Memory B cell (primary cell): ENCODE measurements around the gene PRELID3B.

Source experiments
- ATAC-seq: fragments of 150-1000 bp; cut with Tn5 transposase; 2 replicates; pipeline ENCODE4 v1.10.0; 2021; ENCODE audit warnings: low read depth, mild to moderate bottlenecking, moderate library complexity
- DNase-seq, 2 donors: peaks; one replicate each; pipeline ENCODE4 v3.0.0; 2022; ENCODE audit warnings: low spot score in 2 of 2
- H3K27ac Mint-ChIP-seq: one replicate; pipeline ENCODE4 v1.8.0; 2022; ENCODE audit warnings: mild to moderate bottlenecking, moderate library complexity, mixed read lengths
- H3K27me3 Mint-ChIP-seq: one replicate; pipeline ENCODE4 v1.8.0; 2022; ENCODE audit warnings: mixed read lengths
- H3K36me3 Mint-ChIP-seq: one replicate; pipeline ENCODE4 v1.8.0; 2022; ENCODE audit warnings: mild to moderate bottlenecking, mixed read lengths
- H3K4me1 Mint-ChIP-seq: one replicate; pipeline ENCODE4 v1.8.0; 2022; ENCODE audit warnings: mixed read lengths
- H3K4me3 Mint-ChIP-seq: one replicate; pipeline ENCODE4 v1.8.0; 2022; ENCODE audit warnings: mild to moderate bottlenecking, moderate library complexity, mixed read lengths
- H3K9me3 Mint-ChIP-seq: one replicate; pipeline ENCODE4 v1.8.0; 2022; ENCODE audit warnings: mixed read lengths

Gene PRELID3B

DNA sequence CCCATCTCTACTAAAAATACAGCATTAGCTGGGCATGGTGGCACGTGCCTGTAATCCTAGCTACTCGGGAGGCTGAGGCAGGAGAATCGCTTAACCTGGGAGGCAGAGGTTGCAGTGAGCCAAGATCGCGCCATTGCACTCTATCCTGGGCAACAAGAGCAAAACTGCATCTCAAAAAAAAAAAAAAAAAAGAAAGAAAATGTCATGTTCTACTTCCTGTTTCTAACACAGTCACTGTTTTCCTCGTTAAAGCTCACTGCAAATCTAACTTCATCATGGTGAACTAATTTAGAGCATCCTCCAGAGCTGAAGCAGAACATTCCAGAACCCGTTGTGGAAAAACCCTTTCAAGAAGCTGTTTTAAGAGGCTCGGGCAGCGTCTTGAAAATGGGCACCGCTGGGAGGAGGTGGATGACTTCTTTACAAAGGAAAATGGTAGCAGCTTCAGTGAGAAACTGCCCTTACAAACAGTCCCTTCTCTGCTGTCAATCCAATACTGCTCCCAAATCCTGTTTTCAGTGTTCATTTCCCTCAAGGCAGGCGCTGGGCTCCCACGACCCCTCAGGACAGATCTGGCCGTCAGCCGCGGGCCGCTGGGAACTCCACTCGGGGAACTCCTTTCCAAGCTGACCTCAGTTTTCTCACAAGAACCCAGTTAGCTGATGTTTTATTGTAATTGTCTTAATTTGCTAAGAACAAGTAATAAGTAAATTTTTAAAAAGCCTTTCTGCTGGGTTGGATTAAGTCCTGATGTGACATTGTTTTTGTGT, 48.0 kb downstream of the PRELID3B start:
- peak; percentile 58 for ATAC-seq
- no peak for DNase-seq
- Mint-ChIP-seq H3K27me3 (no peaks in the 10 kb centered on the region), H3K36me3 (peaks cover 31% of the 10 kb centered on the region), H3K27ac (peak overlapping the region; percentile 11), H3K4me1 (peaks cover 17% of the 10 kb centered on the region), H3K4me3 (no peak overlapping the region), H3K9me3 (no peaks in the 10 kb centered on the region)

- peaks cover 17% of the 10 kb centered on the region for H3K4me1 Mint-ChIP-seq
- no peak for ATAC-seq
- no peak for DNase-seq
- H3K9me3 Mint-ChIP-seq: no peaks in the 10 kb centered on the region
- peak overlapping the region; percentile 45 for H3K27ac Mint-ChIP-seq
- H3K27me3 Mint-ChIP-seq: no peaks in the 10 kb centered on the region
- H3K36me3 Mint-ChIP-seq: peaks cover 35% of the 10 kb centered on the region
- no peak overlapping the region for H3K4me3 Mint-ChIP-seq
Observed at GRCh38 chr20:58993332-58994248, 49.0 kb downstream of the PRELID3B start.

GRCh38 chr20:58992911-58993310, 49.7 kb downstream of the PRELID3B start:
- H3K4me1 Mint-ChIP-seq: peaks cover 19% of the 10 kb centered on the region
- no peak overlapping the region for H3K27ac Mint-ChIP-seq
- ATAC-seq (no peak), DNase-seq (no peak)
- no peaks in the 10 kb centered on the region for H3K27me3 Mint-ChIP-seq
- H3K4me3 Mint-ChIP-seq: no peak overlapping the region
- H3K36me3 Mint-ChIP-seq: peaks cover 37% of the 10 kb centered on the region
- no peaks in the 10 kb centered on the region for H3K9me3 Mint-ChIP-seq

DNA sequence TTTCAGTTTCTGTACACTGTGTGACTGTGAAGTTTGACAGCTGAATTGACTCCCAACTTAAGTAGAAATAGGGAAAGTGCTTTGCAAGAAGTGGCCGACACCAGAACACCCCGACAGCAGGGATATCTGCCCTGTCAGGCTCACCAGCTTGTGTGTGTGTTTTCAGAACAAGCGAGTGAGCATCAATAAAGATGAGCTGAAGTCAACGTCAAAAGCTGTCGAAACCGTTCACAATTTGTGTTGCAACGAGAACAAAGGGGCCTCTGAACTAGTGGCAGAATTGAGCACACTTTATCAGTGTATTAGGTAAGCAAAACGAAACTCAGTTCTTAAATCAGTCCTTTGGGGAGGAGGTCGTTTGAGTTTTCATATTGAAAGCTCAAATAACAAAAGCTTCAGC, 50.9 kb downstream of the PRELID3B start:
- no peak for DNase-seq
- Mint-ChIP-seq H3K36me3 (peaks cover 38% of the 10 kb centered on the region), H3K9me3 (no peaks in the 10 kb centered on the region), H3K4me1 (peaks cover 19% of the 10 kb centered on the region), H3K4me3 (no peak overlapping the region), H3K27me3 (no peaks in the 10 kb centered on the region), H3K27ac (peak overlapping the region; percentile 85)
- ATAC-seq: no peak

DNA sequence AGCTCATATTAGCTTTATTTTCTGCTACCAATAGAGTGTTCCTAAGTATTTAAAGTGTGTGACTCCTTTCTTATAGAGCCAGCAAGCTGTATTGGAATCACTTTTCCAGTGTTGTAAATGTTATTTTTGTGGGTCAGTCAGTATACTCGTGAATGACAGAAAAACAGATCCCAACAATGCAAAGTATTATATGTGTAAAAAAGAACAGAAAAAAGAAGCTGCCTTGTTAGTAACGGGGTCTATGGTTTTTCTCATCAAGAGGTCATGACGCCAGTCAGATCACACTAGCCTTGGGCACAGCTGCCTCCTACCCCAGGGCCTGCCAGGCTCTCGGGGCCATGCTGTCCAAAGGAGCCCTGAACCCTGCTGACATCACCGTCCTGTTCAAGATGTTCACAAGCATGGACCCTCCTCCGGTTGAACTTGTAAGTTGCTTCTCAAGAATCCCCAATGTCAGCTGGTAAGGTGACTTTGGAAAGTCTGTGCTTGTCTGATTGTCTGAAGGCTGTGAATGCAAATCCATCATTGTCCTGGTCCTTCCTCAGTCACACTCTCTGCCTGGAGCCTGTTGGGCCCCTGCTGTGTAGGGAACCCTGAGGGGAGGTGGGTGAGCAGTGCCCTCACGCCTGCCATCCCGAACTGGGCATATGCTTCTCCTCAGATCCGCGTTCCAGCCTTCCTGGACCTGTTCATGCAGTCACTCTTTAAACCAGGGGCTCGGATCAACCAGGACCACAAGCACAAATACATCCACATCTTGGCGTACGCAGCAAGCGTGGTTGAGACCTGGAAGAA, 51.7 kb downstream of the PRELID3B start:
- Mint-ChIP-seq H3K9me3 (no peaks in the 10 kb centered on the region), H3K4me3 (no peak overlapping the region), H3K36me3 (peaks cover 37% of the 10 kb centered on the region), H3K4me1 (peaks cover 21% of the 10 kb centered on the region), H3K27ac (no peak overlapping the region), H3K27me3 (no peaks in the 10 kb centered on the region)
- DNase-seq (no peak), ATAC-seq (no peak)

- H3K4me3 Mint-ChIP-seq: no peak overlapping the region
- no peaks in the 10 kb centered on the region for H3K9me3 Mint-ChIP-seq
- no peaks in the 10 kb centered on the region for H3K27me3 Mint-ChIP-seq
- ATAC-seq (no peak), DNase-seq (no peak)
- H3K27ac Mint-ChIP-seq: no peak overlapping the region
- peaks cover 24% of the 10 kb centered on the region for H3K4me1 Mint-ChIP-seq
- H3K36me3 Mint-ChIP-seq: peaks cover 31% of the 10 kb centered on the region
Observed at GRCh38 chr20:58989196-58989595, 53.4 kb downstream of the PRELID3B start.

GRCh38 chr20:58988565-58988882, 54.1 kb downstream of the PRELID3B start:
- Mint-ChIP-seq H3K36me3 (peaks cover 31% of the 10 kb centered on the region), H3K4me1 (peaks cover 28% of the 10 kb centered on the region), H3K27ac (no peak overlapping the region), H3K27me3 (no peaks in the 10 kb centered on the region), H3K4me3 (no peak overlapping the region), H3K9me3 (no peaks in the 10 kb centered on the region)
- no peak for DNase-seq
- no peak for ATAC-seq

DNA sequence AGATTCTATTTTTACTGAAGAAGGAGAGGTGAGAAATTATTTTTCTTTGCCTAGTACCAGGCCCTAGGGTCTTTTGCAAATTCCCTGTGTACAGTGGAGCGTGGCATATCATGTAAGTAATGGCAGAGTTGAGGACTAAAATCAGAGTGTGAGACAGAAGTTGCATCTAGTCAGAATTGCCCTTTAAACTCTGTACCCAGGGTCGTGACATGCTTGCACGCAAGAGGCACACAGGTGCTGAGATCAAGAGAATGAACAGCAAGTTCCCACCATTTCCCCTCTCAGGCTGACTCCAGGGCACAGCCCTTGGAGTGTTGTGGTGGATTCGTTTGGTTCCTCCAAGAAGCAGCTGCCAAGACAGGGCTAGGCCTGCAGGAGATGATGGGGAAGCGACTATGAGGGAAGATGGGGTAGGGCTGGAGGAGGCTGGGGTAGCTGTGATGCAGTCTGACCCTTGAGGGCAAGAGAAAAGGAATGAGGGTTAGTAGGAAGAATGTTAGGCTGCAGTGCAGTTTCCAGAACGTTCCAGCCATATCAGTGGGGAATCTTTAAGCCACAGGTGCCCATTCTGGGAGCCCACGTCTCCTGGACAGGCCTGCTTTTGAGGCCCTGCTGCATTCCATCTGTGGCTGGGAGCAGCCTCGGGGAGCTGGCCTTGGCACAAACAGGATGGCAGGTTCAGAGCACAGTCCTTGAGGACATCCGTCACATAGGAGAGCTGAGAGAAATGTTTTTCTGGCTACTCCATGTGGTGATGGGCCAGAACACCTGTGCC, 54.6 kb downstream of the PRELID3B start:
- Mint-ChIP-seq H3K4me3 (no peak overlapping the region), H3K4me1 (peaks cover 27% of the 10 kb centered on the region), H3K9me3 (no peaks in the 10 kb centered on the region), H3K27ac (peak overlapping the region; percentile 84), H3K36me3 (peaks cover 31% of the 10 kb centered on the region), H3K27me3 (no peaks in the 10 kb centered on the region)
- DNase-seq: no peak
- ATAC-seq: no peak

DNA sequence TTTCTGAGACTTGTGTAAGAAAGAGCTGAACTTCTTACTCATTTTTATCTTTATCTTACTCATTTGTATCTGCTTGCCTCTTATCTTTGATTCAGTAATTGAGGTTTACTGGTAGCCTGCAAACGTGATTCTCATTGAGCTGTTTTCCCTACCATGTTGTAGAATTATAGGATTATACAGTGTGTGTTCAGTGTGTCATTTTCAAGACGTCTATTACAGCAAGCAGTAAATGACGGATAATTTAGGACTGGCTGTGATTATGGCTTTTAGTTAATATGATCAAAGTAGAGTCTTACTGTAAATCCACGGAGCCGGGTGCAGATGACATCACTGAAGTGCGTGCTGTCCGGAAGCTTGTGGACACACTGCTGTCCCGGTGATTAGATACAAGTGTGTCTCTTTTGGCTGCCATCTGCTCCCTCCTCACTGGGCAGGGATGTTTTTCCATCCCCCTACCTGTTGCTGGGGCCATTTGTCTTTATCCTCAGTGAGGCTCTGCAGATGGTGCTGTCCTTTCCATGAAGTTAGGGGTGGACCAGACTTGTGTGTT, 55.5 kb downstream of the PRELID3B start:
- Mint-ChIP-seq H3K4me1 (peaks cover 35% of the 10 kb centered on the region), H3K36me3 (peaks cover 29% of the 10 kb centered on the region), H3K27me3 (no peaks in the 10 kb centered on the region), H3K4me3 (no peak overlapping the region), H3K27ac (peak overlapping the region; percentile 84), H3K9me3 (no peaks in the 10 kb centered on the region)
- no peak for DNase-seq
- ATAC-seq: no peak

DNA sequence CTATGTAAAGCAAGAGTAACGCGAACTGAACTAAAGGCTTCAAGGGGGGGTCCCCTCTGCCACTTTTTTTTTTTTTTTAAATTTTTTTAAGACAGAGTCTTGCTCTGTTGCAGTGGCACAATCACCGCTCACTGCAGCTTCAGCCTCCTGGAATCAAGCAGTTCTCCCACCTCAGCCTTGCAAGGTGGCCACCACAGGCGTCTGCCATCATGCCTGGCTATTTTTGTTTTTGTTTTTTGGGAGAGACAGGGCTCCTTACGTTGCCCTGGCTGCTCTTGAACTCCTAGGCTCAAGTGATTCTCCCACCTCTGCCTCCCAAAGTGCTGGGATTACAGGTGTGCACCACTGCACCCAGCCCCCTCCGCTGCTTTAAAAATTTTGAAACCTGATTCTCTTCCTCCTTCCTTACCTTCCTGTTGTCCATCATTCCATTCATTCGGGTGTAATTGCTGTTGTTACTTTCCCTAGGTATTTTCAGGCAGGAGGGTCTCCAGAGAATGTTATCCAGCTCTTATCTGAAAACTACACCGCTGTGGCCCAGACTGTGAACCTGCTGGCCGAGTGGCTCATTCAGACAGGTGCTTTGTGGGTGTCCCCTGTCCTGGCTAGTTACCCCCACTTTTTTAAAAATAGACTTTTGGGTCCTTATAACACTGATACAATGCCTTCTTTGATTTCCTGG, 56.2 kb downstream of the PRELID3B start:
- DNase-seq (no peak), ATAC-seq (no peak)
- H3K27ac Mint-ChIP-seq: peak overlapping the region; percentile 53
- H3K9me3 Mint-ChIP-seq: no peaks in the 10 kb centered on the region
- no peak overlapping the region for H3K4me3 Mint-ChIP-seq
- H3K4me1 Mint-ChIP-seq: peaks cover 32% of the 10 kb centered on the region
- peaks cover 25% of the 10 kb centered on the region for H3K36me3 Mint-ChIP-seq
- H3K27me3 Mint-ChIP-seq: no peaks in the 10 kb centered on the region

GRCh38 chr20:58985656-58986055, 56.9 kb downstream of the PRELID3B start:
- Mint-ChIP-seq H3K27me3 (no peaks in the 10 kb centered on the region), H3K4me1 (peaks cover 31% of the 10 kb centered on the region), H3K27ac (peak overlapping the region; percentile 20), H3K9me3 (no peaks in the 10 kb centered on the region), H3K36me3 (peaks cover 24% of the 10 kb centered on the region), H3K4me3 (no peak overlapping the region)
- DNase-seq: no peak
- ATAC-seq: no peak

DNA sequence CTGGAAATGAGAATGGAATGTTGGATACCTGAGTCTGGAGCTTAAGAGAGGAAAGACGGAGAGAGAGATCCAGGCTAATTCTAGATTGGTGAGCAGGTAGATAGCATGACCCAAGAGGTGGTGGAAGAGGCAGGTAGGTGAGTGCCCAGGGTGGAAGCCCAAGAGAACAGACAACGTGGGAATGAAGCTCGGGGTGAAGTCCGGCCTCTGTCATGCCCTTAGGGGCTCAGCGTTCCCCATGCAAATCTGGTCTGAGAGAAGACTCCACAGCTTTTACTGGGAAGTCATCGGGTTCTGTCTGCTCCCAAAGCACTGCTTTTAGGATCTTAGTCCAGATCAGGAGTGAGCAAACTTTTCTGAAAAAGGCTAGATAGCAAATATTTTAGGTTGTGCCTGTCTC, 57.9 kb downstream of the PRELID3B start:
- H3K36me3 Mint-ChIP-seq: peaks cover 21% of the 10 kb centered on the region
- ATAC-seq: no peak
- no peak overlapping the region for H3K4me3 Mint-ChIP-seq
- peak overlapping the region; percentile 31 for H3K27ac Mint-ChIP-seq
- no peak for DNase-seq
- no peaks in the 10 kb centered on the region for H3K27me3 Mint-ChIP-seq
- no peaks in the 10 kb centered on the region for H3K9me3 Mint-ChIP-seq
- peaks cover 31% of the 10 kb centered on the region for H3K4me1 Mint-ChIP-seq
